RWPE2 (cell line): ENCODE data around the gene C1D.
A peak's percentile ranks its signal among the peaks of the same experiment; 100 is the strongest.

Experiments
- ATAC-seq: fragments of 200-7000 bp; cut with Tn5 transposase; 3 replicates; pipeline ENCODE4 v1.9.1; 2021; ENCODE audit warnings: low read depth
- DNase-seq: peaks from one replicate; pipeline ENCODE4 v3.0.0-alpha.2; 2020; ENCODE audit warnings: low spot score
- H3K27ac ChIP-seq: fragments of 450-650 bp; 2 replicates; pipeline ENCODE4 v1.5.1; 2017; ENCODE audit warnings: mild to moderate bottlenecking; ENCODE audit not compliant: poor library complexity, severe bottlenecking
- H3K27me3 ChIP-seq: fragments of 250-450 bp; sonication (Bioruptor Pico); 2 replicates; pipeline ENCODE4 v1.5.1; 2021; ENCODE audit warnings: mild to moderate bottlenecking, moderate library complexity; ENCODE audit not compliant: insufficient read depth, poor library complexity, severe bottlenecking
- H3K36me3 ChIP-seq: fragments of 250-450 bp; sonication (Bioruptor Pico); 2 replicates; pipeline ENCODE4 v1.5.1; 2020; ENCODE audit warnings: low read depth, mild to moderate bottlenecking, moderate library complexity
- H3K4me1 ChIP-seq: fragments of 250-450 bp; sonication (Bioruptor Pico); 2 replicates; pipeline ENCODE4 v1.5.1; 2021; ENCODE audit warnings: mild to moderate bottlenecking, moderate library complexity; ENCODE audit not compliant: insufficient read depth, poor library complexity, severe bottlenecking
- H3K4me3 ChIP-seq: fragments of 250-450 bp; sonication (Bioruptor Pico); 2 replicates; pipeline ENCODE4 v1.5.1; 2021; ENCODE audit warnings: mild to moderate bottlenecking, moderate library complexity; ENCODE audit not compliant: severe bottlenecking
- H3K9me3 ChIP-seq: fragments of 250-450 bp; sonication (Bioruptor Pico); 2 replicates; pipeline ENCODE4 v1.5.1; 2021; ENCODE audit warnings: mild to moderate bottlenecking, moderate library complexity; ENCODE audit not compliant: severe bottlenecking
- CTCF ChIP-seq: fragments of 450-650 bp; IDR thresholded peaks from one replicate; pipeline ENCODE4 v1.5.1; 2017; ENCODE audit warnings: mild to moderate bottlenecking, moderate library complexity; ENCODE audit not compliant: poor library complexity, severe bottlenecking

The C1D gene

DNA sequence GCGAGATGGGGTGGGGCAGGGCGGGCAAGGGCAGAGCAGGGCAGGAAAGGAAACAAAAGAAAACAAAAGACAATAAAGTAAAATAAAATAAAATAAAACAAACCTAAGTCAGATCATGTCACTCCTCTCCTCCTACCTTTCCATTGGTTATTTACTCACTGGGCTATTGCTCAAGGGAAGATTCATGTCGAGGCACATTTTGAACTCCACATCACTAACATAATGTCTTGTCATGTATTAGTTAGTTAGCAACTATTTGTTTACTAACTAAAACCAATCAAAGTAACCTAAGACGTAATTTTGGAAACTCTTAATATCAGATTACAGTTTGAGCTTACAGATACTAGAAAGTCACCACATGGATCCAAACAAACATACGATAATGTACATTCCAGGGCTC, 2.2 kb downstream of the C1D start:
- Histone ChIP-seq H3K4me3 (no peak overlapping the region), H3K9me3 (no peaks in the 10 kb centered on the region), H3K4me1 (peaks cover 25% of the 10 kb centered on the region), H3K27me3 (no peaks in the 10 kb centered on the region), H3K27ac (peak overlapping the region; percentile 63), H3K36me3 (no peaks in the 10 kb centered on the region; the same call in 1 of the 2 replicates)
- ATAC-seq (peak; percentile 37; the same call in 1 of the 3 replicates), DNase-seq (no peak)
- TF ChIP-seq CTCF = no peak

DNA sequence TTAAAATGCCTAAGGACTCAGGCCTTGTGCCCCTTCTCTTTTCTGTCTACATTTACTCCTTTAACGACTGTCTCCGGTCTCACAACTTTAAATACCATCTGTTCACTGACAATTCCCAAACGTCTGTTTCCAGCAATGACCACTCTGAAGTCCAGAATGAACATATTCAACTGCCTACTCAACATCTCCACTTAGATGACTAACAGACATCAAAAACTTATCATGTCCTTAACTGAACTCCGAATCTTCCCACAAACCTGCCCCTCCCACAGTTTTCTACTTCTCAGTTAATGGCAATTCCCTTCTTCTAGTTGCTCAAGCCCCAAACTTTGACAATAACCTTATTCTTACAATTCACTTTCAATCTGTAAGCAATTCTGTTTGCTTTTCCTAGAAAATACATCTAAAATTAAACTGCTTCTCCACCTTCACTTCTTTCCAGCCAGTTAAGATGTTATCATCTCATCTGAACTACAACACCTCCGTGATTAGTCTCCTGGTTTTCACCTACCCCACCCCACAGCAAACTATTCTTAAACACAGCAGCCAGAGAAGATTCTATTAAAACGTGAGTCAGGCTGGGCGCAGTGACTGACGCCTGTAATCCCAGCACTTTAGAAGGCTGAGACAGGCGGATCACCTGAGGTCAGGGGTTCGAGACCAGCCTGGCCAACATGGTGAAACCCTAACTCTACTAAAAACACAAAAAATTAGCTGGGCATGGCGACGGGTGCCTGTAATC, 2.8 kb downstream of the C1D start:
- DNase-seq (no peak), ATAC-seq (peak; percentile 51)
- TF ChIP-seq CTCF = no peak
- H3K9me3 ChIP-seq = no peaks in the 10 kb centered on the region
- no peaks in the 10 kb centered on the region; the same call in 1 of the 2 replicates for H3K36me3 ChIP-seq
- peaks cover 25% of the 10 kb centered on the region for H3K4me1 ChIP-seq
- no peaks in the 10 kb centered on the region for H3K27me3 ChIP-seq
- no peak overlapping the region for H3K4me3 ChIP-seq
- peak overlapping the region; percentile 63 for H3K27ac ChIP-seq

- DNase-seq (no peak), ATAC-seq (peak; percentile 20; the same call in 1 of the 3 replicates)
- TF ChIP-seq CTCF = no peak
- no peak overlapping the region for H3K4me3 ChIP-seq
- H3K4me1 ChIP-seq = peaks cover 25% of the 10 kb centered on the region
- H3K36me3 ChIP-seq = no peaks in the 10 kb centered on the region; the same call in 1 of the 2 replicates
- no peaks in the 10 kb centered on the region for H3K27me3 ChIP-seq
- no peaks in the 10 kb centered on the region for H3K9me3 ChIP-seq
- H3K27ac ChIP-seq = peak overlapping the region; percentile 4
Measured at GRCh38 chr2:68057658-68058396, 5.0 kb downstream of the C1D start.

GRCh38 chr2:68052717-68053422, 9.9 kb downstream of the C1D start:
- no peak for TF ChIP-seq CTCF
- Histone ChIP-seq H3K4me1 (no peaks in the 10 kb centered on the region), H3K36me3 (no peaks in the 10 kb centered on the region; the same call in 1 of the 2 replicates), H3K27ac (no peak overlapping the region), H3K9me3 (no peaks in the 10 kb centered on the region), H3K4me3 (no peak overlapping the region), H3K27me3 (no peaks in the 10 kb centered on the region)
- no peak for DNase-seq
- ATAC-seq = 0 out of 3 replicates have a peak, but pooled peaks have one; percentile 25
